Left forelimb (tissue), 1 donor: ENCODE data around the gene C5orf46.
"Not testable (repeated sequence)": the region's sequence is repeated elsewhere in the genome, so short reads cannot be mapped to it uniquely, and the experiment has no call there.

Experiments used
- DNase-seq: peaks from one replicate; pipeline ENCODE4 v3.0.0-alpha.2; 2018; ENCODE audit warnings: low spot score

The C5orf46 gene

DNA sequence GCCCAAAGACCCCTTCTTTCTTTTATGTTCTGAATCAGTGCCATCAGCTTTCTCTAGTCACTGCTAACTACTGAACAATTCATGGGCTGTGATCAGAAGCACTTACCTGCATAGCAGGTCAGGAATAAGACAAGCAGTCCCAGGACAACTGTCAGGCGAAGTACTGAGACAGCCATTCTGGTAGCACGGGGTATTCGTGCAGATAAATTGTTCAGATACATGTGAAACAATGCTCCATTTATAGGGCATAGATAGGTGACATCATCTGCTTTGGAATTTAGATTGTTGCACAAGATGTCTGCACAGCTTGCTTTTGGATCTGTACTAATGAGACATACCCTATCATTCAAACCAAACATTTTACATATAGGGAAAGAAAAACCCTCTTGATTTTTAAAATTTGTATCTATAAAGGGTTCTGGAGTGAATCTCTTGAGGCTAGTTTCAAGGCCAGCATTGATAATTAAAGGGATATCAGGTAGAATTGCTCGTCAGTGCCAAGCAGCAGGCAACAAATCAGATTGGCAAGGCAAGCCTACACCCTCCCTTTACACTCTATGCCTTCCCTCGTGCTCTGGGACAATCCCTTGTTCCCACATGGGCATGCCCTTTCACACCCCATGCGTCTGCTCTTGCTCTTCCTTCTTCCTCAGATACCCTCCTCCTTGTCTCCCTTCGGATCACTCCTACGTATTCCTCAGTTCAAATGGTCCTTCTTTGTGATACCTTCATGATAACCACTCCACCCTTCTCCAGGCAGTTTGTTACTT lies at the start of gene C5orf46:
Gene C5orf46, minus strand, starts transcription at position 213 of the 770 bp plus-strand sequence. Its CDS starts 37 bp downstream, at position 176.
- no peak for DNase-seq

DNA sequence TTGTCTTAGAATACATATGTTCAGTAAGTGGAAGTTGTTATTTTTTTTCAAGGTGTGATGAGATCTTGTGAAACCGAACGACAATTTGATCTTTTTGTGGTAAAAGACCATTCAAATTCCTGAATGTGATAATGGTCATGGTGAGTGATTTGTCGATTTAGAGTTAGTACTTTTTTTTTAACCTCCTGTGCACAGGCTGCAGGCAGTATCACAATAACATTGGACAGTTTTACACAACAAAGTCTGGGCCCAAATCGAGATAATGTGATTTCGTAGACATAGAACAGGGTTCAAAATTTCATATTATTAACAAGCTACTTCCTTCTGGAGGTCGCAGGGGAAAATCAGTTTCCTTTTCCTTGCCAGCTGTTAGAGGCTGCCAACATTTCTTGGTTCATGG lies 48.6 kb upstream of the C5orf46 start:
- no peak for DNase-seq

GRCh38 chr5:147949711-147950573 lies 43.6 kb upstream of the C5orf46 start:
- no peak for DNase-seq

GRCh38 chr5:147946658-147947274 lies 40.4 kb upstream of the C5orf46 start:
- DNase-seq = not testable (repeated sequence)

DNA sequence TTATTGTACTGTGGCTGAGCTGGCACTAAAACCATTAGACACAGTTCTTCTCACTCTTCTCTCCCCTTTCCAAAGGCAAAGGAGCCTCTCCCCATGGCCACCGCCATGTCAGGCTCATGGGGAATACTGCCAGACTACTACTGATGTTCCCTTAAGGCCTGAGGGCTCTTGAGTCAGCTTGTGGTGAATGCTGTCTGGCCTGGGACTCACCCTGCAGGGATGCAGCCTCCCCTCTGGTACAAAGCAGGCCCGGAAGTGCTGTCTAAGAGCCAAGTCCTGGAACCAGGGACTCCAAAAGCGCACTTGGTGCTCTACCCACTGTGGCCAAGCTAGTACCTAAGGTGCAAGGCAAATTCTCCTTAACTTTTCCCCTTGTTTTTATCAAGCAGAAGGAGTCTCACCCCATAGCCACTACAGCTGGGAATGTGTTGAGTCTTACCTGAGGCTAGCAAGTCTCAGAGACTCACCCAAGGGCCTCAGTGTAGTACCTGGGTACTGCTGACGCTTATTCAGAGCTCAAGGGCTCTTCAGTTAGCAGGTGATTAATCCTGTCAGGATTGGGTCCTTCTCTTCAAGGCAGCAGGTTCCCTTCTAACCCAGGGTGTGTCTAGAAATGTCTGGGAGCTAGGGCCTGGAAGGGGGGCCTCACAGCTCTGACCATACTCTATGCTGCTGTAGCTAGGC lies 33.2 kb upstream of the C5orf46 start:
- no peak for DNase-seq

DNA sequence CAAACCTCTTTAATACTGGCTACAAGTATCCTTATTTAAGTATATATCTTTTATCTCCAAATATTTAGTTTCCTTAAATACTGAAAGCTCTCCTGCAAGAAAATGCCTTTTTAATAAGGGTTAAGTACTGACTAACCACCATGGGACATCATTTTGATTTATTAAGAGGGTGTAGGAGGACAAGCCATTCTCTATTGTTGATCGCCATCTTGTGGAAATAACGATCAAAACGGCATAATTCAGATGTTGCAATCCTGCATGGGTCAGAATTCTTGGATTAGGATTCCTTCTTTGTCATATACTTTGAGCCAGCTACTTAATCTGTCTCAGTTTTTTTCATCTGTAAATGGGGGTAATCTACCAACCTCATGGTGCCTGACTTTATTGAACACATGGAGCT lies 28.7 kb upstream of the C5orf46 start:
- DNase-seq = no peak

GRCh38 chr5:147930769-147931168 lies 24.4 kb upstream of the C5orf46 start:
- no peak for DNase-seq

DNA sequence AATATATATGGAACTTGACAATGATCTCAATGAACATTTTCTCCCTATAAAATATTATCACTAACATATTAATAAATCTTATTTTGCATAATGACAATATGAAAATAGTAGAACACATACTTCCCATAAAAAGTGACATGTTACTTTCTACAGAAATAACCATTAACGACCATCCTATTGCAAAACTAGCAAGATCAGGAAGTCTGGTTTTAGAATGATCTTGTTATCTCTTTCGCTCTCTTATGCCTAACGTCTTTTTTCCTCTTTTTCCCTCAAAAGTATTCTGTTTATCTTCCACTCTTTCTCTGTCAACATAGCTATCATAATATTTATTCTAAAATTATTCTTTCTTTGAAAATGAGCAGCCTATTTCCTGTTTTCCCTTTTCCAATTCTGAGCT lies 21.6 kb upstream of the C5orf46 start:
- DNase-seq = no peak

GRCh38 chr5:147925020-147925419 lies 18.7 kb upstream of the C5orf46 start:
- no peak for DNase-seq

GRCh38 chr5:147921136-147921535 lies 14.8 kb upstream of the C5orf46 start:
- no peak for DNase-seq

DNA sequence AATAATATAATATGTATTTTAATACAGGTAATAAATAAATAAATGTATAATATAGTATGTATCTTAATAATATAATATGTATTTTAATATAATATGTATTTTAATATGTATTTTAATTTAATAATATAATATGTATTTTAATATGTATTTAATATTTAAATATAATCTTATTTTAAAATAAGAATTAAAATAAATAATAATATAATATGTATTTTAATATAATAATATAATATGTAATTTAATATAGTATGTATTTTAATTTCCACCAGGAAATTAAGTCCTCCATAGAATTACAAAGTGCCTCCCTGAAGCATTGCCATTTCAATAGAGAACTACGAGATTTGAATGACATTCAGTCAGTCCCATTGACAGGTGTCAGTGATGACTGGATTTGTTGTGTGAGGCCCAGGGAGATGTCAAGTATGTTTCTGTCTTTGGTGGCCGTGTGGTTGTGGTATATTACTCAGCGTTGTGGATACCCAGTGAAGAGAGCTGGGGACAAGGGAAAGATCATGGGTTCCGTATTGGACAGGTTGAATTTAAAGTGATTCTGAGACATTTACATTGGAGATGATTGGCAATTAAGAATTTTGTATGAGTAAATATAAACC lies 14.2 kb upstream of the C5orf46 start:
- no peak for DNase-seq

DNA sequence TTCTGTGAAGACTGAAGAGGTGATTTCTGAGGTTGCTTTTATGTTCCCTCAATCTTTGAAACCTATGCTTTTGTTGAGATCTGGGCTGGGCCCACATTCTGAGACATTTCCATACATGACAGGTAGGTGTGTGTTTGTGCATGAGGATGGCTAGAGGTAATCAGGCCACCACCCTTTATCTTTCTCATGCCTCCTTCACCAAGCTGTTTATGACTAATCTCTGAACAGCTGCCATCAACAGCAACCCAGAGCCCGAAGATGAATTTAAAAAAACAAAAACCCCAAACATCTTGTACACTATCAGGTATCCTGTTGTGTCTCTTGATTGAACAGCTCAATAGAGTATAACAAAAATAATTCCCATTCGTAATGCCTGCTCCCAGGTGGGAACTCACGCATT lies 12.6 kb upstream of the C5orf46 start:
- no peak for DNase-seq

- no peak for DNase-seq
Observed at GRCh38 chr5:147918101-147918685, 11.9 kb upstream of the C5orf46 start.

DNA sequence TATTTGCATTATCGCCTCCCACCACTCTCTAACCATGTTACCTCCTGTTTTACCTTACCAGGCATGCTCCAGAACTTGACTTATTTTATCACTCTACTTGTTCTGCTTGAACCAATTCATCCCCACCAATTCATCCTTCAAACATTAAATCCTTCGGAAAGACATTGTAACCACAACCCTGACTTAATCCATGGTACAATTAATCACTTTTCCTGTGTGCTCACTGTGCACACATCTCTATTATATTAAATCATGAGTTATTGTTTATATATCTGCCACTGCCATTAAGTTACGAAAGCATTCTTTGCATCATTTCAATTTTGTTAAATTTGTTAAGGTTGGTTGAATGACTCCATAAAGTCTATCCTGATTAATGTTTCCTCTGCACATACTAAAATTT lies 7.4 kb upstream of the C5orf46 start:
- DNase-seq = no peak

DNA sequence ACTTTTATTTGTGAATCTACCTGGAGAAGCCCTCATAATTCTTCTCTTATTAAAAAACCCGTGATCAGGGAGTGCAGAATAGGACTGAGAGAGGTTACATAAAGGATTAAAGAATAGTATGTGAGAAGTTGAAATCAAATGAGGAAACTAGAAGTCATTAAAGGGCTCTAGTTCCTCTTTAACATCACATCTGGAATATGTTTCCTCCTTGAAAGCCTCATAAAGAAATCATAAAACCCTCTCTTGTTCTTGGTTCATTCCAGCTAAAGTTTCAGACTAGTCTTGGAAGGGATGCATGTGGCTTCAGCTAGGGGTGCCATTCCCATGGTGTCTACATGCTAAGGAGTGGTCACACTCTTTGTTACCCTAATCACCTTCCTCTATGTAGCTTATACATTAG lies 5.7 kb upstream of the C5orf46 start:
- DNase-seq = no peak

- no peak for DNase-seq
Observed at GRCh38 chr5:147911427-147911826, 5.1 kb upstream of the C5orf46 start.

- DNase-seq = no peak
Observed at GRCh38 chr5:147904110-147904509, 2.2 kb downstream of the C5orf46 start.

GRCh38 chr5:147902609-147903115 lies 3.7 kb downstream of the C5orf46 start:
- DNase-seq = no peak

DNA sequence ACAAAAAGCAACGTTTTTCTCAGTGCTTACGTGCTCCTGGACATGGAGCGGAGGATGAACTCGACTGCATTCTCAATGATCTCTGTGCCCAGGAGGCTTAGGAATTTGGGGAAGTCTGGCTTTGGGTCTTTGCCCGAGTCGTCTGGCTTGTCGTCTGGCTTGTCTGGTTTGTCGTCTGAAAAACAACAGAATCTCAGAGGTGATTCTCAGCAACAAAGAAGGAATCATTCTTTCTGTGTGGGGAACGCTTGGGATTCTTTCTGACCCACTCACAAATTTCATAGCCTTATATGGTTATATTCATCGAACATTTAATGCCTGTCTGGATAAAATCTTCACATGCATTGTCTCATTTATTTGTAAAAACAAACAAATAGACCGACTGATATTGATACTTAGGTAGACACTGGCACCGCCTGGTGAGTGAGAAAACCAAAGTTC lies 4.7 kb downstream of the C5orf46 start:
- no peak for DNase-seq

DNA sequence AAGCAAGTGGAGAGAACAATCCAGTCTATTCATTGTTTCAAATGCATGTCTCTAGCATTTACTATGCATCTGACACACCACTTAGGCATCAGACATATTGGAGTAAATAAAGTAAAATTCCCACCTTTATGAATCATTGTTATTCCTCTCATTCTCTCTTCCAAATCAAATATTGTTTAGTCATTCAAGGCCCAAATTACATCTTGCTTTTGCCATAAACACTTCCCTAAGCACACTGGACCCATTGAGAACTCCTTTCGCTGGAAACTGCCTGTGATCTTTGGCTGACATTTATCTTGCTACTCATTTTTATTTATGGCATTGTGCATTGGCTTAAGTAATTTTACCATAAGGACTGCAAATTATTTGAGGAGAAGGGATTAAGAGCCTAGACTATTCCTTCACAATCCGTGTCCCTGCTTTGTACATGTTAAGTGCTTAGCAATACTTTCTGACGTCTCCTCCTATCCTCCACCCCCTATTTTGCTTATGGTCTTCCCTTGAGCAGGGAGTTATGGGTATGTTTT lies 7.4 kb downstream of the C5orf46 start:
- DNase-seq = no peak

- no peak for DNase-seq
Observed at GRCh38 chr5:147895864-147896263, 10.5 kb downstream of the C5orf46 start.
